ENCODE results near the gene TJP2.
A peak's percentile ranks its signal among the peaks of the same experiment; 100 is the strongest.

TJP2 gene

GRCh38 chr9:69180670-69181069 is 6.6 kb downstream of the TJP2 start (continued):
- TF ChIP-seq ZNF433 (tag by site-specific recombination; IDR thresholded peaks at IDR 0.05; ENCODE audit: low read depth), result no peak
- TF ChIP-seq ZEB2 (tag by site-specific recombination; IDR thresholded peaks at IDR 0.05), result peak; percentile 54
- no peak for TF ChIP-seq RBAK (tag by site-specific recombination; IDR thresholded peaks at IDR 0.05)
- TF ChIP-seq ZIC2 (tag by site-specific recombination; IDR thresholded peaks at IDR 0.05), result no peak
- TF ChIP-seq GLI2 (tag by site-specific recombination; IDR thresholded peaks at IDR 0.05; ENCODE audit: borderline replicate concordance, low read depth), result no peak
- TF ChIP-seq KLF1 (tag by site-specific recombination; IDR thresholded peaks at IDR 0.05), result peak; percentile 30; the same call in 1 of the 2 replicates
- no peak for TF ChIP-seq ZNF488 (tag by site-specific recombination; IDR thresholded peaks at IDR 0.05)
- no peak for TF ChIP-seq ZBTB44 (tag by site-specific recombination; IDR thresholded peaks at IDR 0.05)
- no peak for TF ChIP-seq ZNF280C (tag by site-specific recombination; IDR thresholded peaks at IDR 0.05)
- TF ChIP-seq ZNF629 (tag by site-specific recombination; IDR thresholded peaks at IDR 0.05), result peak; percentile 70
- TF ChIP-seq ZNF211 (tag by site-specific recombination; IDR thresholded peaks at IDR 0.05; ENCODE audit: low read depth), result no peak
- TF ChIP-seq ZNF133 (tag by site-specific recombination; IDR thresholded peaks at IDR 0.05), result no peak
- TF ChIP-seq KLF9 (tag by site-specific recombination; IDR thresholded peaks at IDR 0.05; ENCODE audit: low read depth), result no peak
- TF ChIP-seq, protein P1, sequence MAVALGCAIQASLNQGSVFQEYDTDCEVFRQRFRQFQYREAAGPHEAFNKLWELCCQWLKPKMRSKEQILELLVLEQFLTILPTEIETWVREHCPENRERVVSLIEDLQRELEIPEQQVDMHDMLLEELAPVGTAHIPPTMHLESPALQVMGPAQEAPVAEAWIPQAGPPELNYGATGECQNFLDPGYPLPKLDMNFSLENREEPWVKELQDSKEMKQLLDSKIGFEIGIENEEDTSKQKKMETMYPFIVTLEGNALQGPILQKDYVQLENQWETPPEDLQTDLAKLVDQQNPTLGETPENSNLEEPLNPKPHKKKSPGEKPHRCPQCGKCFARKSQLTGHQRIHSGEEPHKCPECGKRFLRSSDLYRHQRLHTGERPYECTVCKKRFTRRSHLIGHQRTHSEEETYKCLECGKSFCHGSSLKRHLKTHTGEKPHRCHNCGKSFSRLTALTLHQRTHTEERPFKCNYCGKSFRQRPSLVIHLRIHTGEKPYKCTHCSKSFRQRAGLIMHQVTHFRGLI (tag by site-specific recombination; IDR thresholded peaks at IDR 0.05), result no peak
- no peak for TF ChIP-seq PRDM10 (tag by site-specific recombination; IDR thresholded peaks at IDR 0.05)
- TF ChIP-seq ZXDB (tag by site-specific recombination; IDR thresholded peaks at IDR 0.05), result no peak; the same call in 1 of the 2 replicates

DNA sequence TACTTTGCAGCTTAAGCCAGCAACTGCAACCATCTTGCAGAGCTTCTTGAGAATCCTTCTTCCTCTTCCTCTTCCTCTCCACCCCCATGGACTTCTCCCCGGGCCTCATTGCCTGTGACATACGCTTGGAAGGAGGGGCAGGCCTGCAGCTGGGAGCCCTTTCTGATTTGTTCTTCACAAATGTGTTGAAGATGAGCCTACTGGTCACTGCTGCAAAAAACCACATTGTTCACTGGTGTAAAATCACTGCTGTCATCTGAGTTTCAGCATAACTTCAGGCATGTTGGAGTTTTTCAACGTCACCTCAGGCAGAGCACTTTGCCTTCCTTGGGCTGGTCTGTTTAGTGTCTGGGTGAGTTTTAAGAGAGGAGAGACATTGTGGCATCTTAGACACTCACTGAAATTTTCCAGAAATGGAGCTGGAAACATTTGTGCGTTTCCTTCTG is 7.9 kb downstream of the TJP2 start:
- ChIA-PET CTCF (interaction anchor here (0.6 to 3.2 kb wide), 9 partner anchors 12 to 128 kb away, joined by 3 to 33 read pairs (median 5); no protein-coding TSS in a partner anchor), POLR2A (interaction anchor here (1.7 kb wide), 1 partner anchor 84 kb away, joined by 3 read pairs; no protein-coding TSS in a partner anchor)
- Histone ChIP-seq H3K4me3 (ENCODE audit: low read depth, low read length) (no peak overlapping the region), H3K36me3 (ENCODE audit: control insufficient read depth in 2 of 2, insufficient read depth in 1 of 2, low read length in 2 of 2) (no peaks in the 10 kb centered on the region), H3K27ac (ENCODE audit: extremely low read depth, low read depth, low read length) (no peak overlapping the region), H3K4me1 (ENCODE audit: control insufficient read depth, insufficient read depth, low read length) (peaks cover 10% of the 10 kb centered on the region; the same call in 1 of the 2 replicates), H3K9me3 (ENCODE audit: control insufficient read depth, insufficient read depth, low read depth, low read length) (no peaks in the 10 kb centered on the region)
- TF ChIP-seq WT1 (tag by site-specific recombination; IDR thresholded peaks at IDR 0.05), result no peak
- TF ChIP-seq, protein P2, sequence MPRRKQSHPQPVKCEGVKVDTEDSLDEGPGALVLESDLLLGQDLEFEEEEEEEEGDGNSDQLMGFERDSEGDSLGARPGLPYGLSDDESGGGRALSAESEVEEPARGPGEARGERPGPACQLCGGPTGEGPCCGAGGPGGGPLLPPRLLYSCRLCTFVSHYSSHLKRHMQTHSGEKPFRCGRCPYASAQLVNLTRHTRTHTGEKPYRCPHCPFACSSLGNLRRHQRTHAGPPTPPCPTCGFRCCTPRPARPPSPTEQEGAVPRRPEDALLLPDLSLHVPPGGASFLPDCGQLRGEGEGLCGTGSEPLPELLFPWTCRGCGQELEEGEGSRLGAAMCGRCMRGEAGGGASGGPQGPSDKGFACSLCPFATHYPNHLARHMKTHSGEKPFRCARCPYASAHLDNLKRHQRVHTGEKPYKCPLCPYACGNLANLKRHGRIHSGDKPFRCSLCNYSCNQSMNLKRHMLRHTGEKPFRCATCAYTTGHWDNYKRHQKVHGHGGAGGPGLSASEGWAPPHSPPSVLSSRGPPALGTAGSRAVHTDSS (tag by site-specific recombination; IDR thresholded peaks at IDR 0.05), result peak; percentile 62; the same call in 1 of the 2 replicates
